Spleen (tissue), 7 donors: ENCODE data around the gene WDR77.

Experiments used
- POLR2A ChIP-seq, 3 donors: fragments of 450-650 bp; IDR thresholded peaks; one replicate each; pipeline ENCODE4 v1.5.1; 2017; ENCODE audit warnings: antibody characterized with exemption in 3 of 3, mild to moderate bottlenecking in 1 of 3
- TF ChIP-seq, protein P1 (sequence below), 11 experiments: fragments of 200-600 bp in 7 of 11; fragments of 450-650 bp in 4 of 11; sonication (generic) in 4 of 11; IDR thresholded peaks in 8 of 11; conservative IDR thresholded peaks in 3 of 11; 1 replicate in 7 of 11; 2 replicates in 4 of 11; pipeline versions ENCODE4 v1.4.0 to v1.8.0; 2016 to 2021; ENCODE audit warnings: antibody characterized with exemption in 11 of 11, inconsistent platforms in 4 of 11, mild to moderate bottlenecking in 1 of 11
- donor health status: DM: no; HTN: no; CAD: no; lungs with moderate emphysema.
- donor health status: DM: no; HTN: no; CAD: no.
- donor health status: DM: no; HTN: no; CAD: no.

DNA sequence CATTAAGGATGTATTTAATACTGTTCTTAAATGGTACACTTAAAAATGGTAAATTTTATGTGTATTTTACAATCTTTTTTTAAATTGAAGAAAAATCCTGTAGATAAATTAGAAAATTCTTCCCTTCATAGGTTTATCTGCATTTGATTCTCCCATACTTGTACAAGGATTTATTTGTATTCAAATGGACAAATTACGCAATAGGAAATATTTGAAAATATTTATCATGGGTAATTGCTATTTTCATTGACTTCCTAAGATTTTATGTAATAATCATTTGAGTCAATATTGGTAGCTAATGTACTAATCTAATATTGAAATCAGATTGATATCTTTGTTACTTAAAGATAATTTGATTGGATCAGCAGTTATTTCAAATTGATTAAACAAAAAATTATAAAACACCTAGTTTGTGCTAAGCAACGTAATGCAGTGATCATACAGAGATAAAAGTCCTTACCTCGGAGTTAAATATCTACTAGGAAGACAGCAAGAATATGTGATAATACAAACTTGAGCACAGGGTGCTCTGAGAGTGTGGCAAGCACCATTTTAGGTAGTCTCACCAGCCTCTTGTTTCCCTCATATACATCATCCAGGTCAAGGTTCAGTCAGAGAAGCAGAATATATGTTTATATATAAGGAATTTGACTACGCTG is 13.4 kb upstream of the WDR77 start:
- no peak for TF ChIP-seq POLR2A (IDR thresholded peaks at IDR 0.05)
- TF ChIP-seq, protein P1, sequence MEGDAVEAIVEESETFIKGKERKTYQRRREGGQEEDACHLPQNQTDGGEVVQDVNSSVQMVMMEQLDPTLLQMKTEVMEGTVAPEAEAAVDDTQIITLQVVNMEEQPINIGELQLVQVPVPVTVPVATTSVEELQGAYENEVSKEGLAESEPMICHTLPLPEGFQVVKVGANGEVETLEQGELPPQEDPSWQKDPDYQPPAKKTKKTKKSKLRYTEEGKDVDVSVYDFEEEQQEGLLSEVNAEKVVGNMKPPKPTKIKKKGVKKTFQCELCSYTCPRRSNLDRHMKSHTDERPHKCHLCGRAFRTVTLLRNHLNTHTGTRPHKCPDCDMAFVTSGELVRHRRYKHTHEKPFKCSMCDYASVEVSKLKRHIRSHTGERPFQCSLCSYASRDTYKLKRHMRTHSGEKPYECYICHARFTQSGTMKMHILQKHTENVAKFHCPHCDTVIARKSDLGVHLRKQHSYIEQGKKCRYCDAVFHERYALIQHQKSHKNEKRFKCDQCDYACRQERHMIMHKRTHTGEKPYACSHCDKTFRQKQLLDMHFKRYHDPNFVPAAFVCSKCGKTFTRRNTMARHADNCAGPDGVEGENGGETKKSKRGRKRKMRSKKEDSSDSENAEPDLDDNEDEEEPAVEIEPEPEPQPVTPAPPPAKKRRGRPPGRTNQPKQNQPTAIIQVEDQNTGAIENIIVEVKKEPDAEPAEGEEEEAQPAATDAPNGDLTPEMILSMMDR (IDR thresholded peaks at IDR 0.05 in 8 of 11, conservative IDR thresholded peaks at IDR 0.05 in 3 of 11) = no peak
